HepG2 (cell line): ENCODE results near the gene STEAP1. TPM values are rescaled to one million over a fixed set of nuclear protein-coding genes. Genes with fewer than 3 reads are reported as not detected.
"Not testable (repeated sequence)": the region's sequence is repeated elsewhere in the genome, so short reads cannot be mapped to it uniquely, and the experiment has no call there.

Experiments
- ATAC-seq: fragments of 200-7000 bp; cut with Tn5 transposase; 3 replicates; pipeline ENCODE4 v1.9.1; 2020; ENCODE audit warnings: mild to moderate bottlenecking, moderate library complexity
- BruUV-seq: library from RNA; stranded (reverse); fragments of 400-500 nt; replicated peaks from 2 replicates; lab custom pipeline; 2021; lab: Mats Ljungman, UMichigan
- CTCF ChIA-PET: fragments of 300-600 bp; formaldehyde crosslinking; extraction: SDS; loops from one replicate; lab custom pipeline; 2021; ENCODE audit warnings: low total read pairs, inconsistent platforms, low intra/inter-chr PET ratio; lab: Yijun Ruan, JAX
- POLR2A ChIA-PET: fragments of 350-600 bp; sonication (Branson Sonifier 250); formaldehyde crosslinking; loops from one replicate; lab custom pipeline; 2020; ENCODE audit warnings: antibody characterized with exemption, inconsistent platforms; lab: Yijun Ruan, JAX
- DNase-seq: peaks from one replicate; pipeline ENCODE4 v3.0.0-alpha.2; 2015; ENCODE audit warnings: low spot score
- FAIRE-seq: peaks from 3 replicates; lab custom pipeline; 2011; peaks lifted over from hg19 to GRCh38; lab: Jason Lieb, UNC
- H2AFZ ChIP-seq: one replicate; pipeline ENCODE4 v1.6.1; 2011; ENCODE audit warnings: low read length, inconsistent platforms
- H3K27ac ChIP-seq: fragments of 300-600 bp; 3 replicates; pipeline ENCODE4 v1.8.0; 2011; ENCODE audit warnings: mixed run types, mild to moderate bottlenecking, mixed read lengths, low read length, inconsistent platforms; ENCODE audit not compliant: insufficient read depth; ENCODE audit errors: extremely low read length
- H3K27me3 ChIP-seq, 2 experiments: fragments of 200-600 bp in 1 of 2; 2 replicates in 1 of 2; 3 replicates in 1 of 2; pipeline versions ENCODE4 v1.6.0 to v1.8.0; 2011; ENCODE audit warnings: low read length in 2 of 2, mild to moderate bottlenecking in 2 of 2, moderate library complexity in 2 of 2, inconsistent platforms in 1 of 2; ENCODE audit not compliant: insufficient read depth in 2 of 2, control insufficient read depth in 1 of 2
- H3K36me3 ChIP-seq, 2 experiments: fragments of 200-600 bp in 1 of 2; replicated peaks in 1 of 2; 2 replicates in 1 of 2; 3 replicates in 1 of 2; pipeline versions ENCODE4 v1.5.1 to v1.8.0; 2011; ENCODE audit warnings: low read length in 2 of 2, inconsistent platforms in 1 of 2; ENCODE audit not compliant: insufficient read depth in 2 of 2, control insufficient read depth in 1 of 2
- H3K4me1 ChIP-seq: 2 replicates; pipeline ENCODE4 v1.5.1; 2012; ENCODE audit warnings: low read length, inconsistent platforms; ENCODE audit not compliant: insufficient read depth
- H3K4me2 ChIP-seq: 2 replicates; pipeline ENCODE4 v1.6.0; 2011; ENCODE audit warnings: low read depth, low read length, inconsistent platforms
- H3K4me3 ChIP-seq, 3 experiments: fragments of 200-600 bp in 1 of 3; sonication (generic), shearing (Covaris generic) in 1 of 3; replicated peaks in 1 of 3; 2 replicates each; pipeline ENCODE4 v1.5.1; 2011 to 2016; ENCODE audit warnings: low read length in 3 of 3, inconsistent platforms in 2 of 3, low read depth in 2 of 3, mild to moderate bottlenecking in 2 of 3, control low read depth in 1 of 3, mixed read lengths in 1 of 3; ENCODE audit not compliant: insufficient read depth in 1 of 3
- H3K79me2 ChIP-seq: one replicate; pipeline ENCODE4 v1.6.1; 2011; ENCODE audit warnings: low read length, inconsistent platforms; ENCODE audit not compliant: insufficient read depth
- H3K9ac ChIP-seq: 2 replicates; pipeline ENCODE4 v1.6.0; 2011; ENCODE audit warnings: mild to moderate bottlenecking, low read depth, low read length, inconsistent platforms; ENCODE audit not compliant: insufficient read depth
- H3K9me3 ChIP-seq: 2 replicates; pipeline ENCODE4 v1.5.1; 2012; ENCODE audit warnings: mild to moderate bottlenecking, low read length
- H4K20me1 ChIP-seq: 2 replicates; pipeline ENCODE4 v1.6.0; 2011; ENCODE audit warnings: inconsistent platforms, mild to moderate bottlenecking, low read length, moderate library complexity; ENCODE audit not compliant: insufficient read depth
- WGBS: methylation state at CpG from one replicate; pipeline ENCODE4 v1.1.6; 2017; ENCODE audit warnings: low lambda C conversion rate; 5-methylcytosine and 5-hydroxymethylcytosine counted together
- in situ Hi-C: cut with HindIII; loops from 2 replicates; pipeline ENCODE4 v1.10.0; 2017; ENCODE audit warnings: low pct_unique_long_range_greater_than_20kb; ENCODE audit not compliant: extremely low pct_ligation_motif_present
- intact Hi-C: fragments of 100-400 bp; cut with micrococcal nuclease; formaldehyde crosslinking; loops from one replicate; pipeline ENCODE4 v1.10.0; 2022; ENCODE audit not compliant: unreplicated experiment
- polyA plus RNA-seq, 8 experiments: library from polyadenylated mRNA; depleted of rRNA in 3 of 8; stranded (reverse) in 7 of 8; unstranded in 1 of 8; fragments of >200 nt; fragmentation: Illumina TruSeq in 4 of 8; extraction: Trizol in 4 of 8; gene quantifications; 2 replicates each; pipeline versions ENCODE4 v1.2.1 to v1.2.3, GENCODE V29; 2011 to 2016; ENCODE audit warnings: low read depth in 4 of 8, missing spikeins in 1 of 8, mixed read lengths in 1 of 8; ENCODE audit not compliant: insufficient read depth in 1 of 8
- total RNA-seq, 5 experiments: library from RNA; depleted of rRNA; stranded (reverse); fragments of >200 nt; fragmentation: Illumina TruSeq; extraction: Trizol; gene quantifications; 2 replicates each; pipeline ENCODE4 v1.2.3, GENCODE V29; 2016; ENCODE audit warnings: low read depth in 1 of 5

STEAP1 gene
- total and polyA plus RNA-seq, 2 of the 13 experiments (the other 11 are each of a cell fraction or from before 2014, with no cell fraction given), result 23.2 to 24.2 TPM

- WGBS, result 51% methylated on average over 8 of the region's 8 CpGs
- BruUV-seq, FAIRE-seq, CTCF ChIA-PET, H3K9ac ChIP-seq, ATAC-seq, H3K4me3 ChIP-seq, H2AFZ ChIP-seq, H3K27me3 ChIP-seq, DNase-seq, POLR2A ChIA-PET, H3K36me3 ChIP-seq, H3K27ac ChIP-seq, H3K4me1 ChIP-seq, intact Hi-C loops, H3K79me2 ChIP-seq, H3K9me3 ChIP-seq, H3K4me2 ChIP-seq, H4K20me1 ChIP-seq, in situ Hi-C loops: not testable (repeated sequence)
Observed at GRCh38 chr7:90131746-90132145, 22.5 kb upstream of the STEAP1 start.

GRCh38 chr7:90147079-90147960 lies 6.9 kb upstream of the STEAP1 start:
- POLR2A ChIA-PET, DNase-seq, H3K79me2 ChIP-seq, H3K4me2 ChIP-seq, H2AFZ ChIP-seq, H3K27me3 ChIP-seq, H4K20me1 ChIP-seq, intact Hi-C loops, BruUV-seq, CTCF ChIA-PET, H3K27ac ChIP-seq, in situ Hi-C loops, H3K4me3 ChIP-seq, FAIRE-seq, H3K36me3 ChIP-seq, H3K9me3 ChIP-seq, H3K4me1 ChIP-seq, H3K9ac ChIP-seq: not testable (repeated sequence)
- 46% methylated on average over 8 of the region's 14 CpGs for WGBS
- peak; percentile 19; the same call in 1 of the 3 replicates for ATAC-seq
